NCI-H526 (cell line): ENCODE data around the gene HRH4.

ENCODE experiments used
- DNase-seq, 2 experiments: peaks; one replicate each; lab custom pipeline; 2025; lab: John Stamatoyannopoulos, UW

The HRH4 gene

GRCh38 chr18:24506175-24506574 lies 45.7 kb downstream of the HRH4 start:
- DNase-seq = no peak

- no peak for DNase-seq
Measured at GRCh38 chr18:24509435-24509834, 49.0 kb downstream of the HRH4 start.

- peak in 1 of 2 experiments; percentile 12 for DNase-seq
Measured at GRCh38 chr18:24514439-24514838, 54.0 kb downstream of the HRH4 start.

GRCh38 chr18:24515721-24516120 lies 55.3 kb downstream of the HRH4 start:
- no peak for DNase-seq

GRCh38 chr18:24516261-24516660 lies 55.8 kb downstream of the HRH4 start:
- DNase-seq = no peak

- no peak for DNase-seq
Measured at GRCh38 chr18:24517554-24517953, 57.1 kb downstream of the HRH4 start.

- no peak for DNase-seq
Measured at GRCh38 chr18:24518596-24518995, 58.2 kb downstream of the HRH4 start.
